Large intestine (tissue), 1 donor: Measurements from ENCODE around the gene ACLY. TPM values are rescaled to one million over a fixed set of nuclear protein-coding genes. Genes with fewer than 3 reads are reported as not detected.

Experiments
- polyA plus RNA-seq: library from polyadenylated mRNA; unstranded; fragments of 120-200 nt; gene quantifications from one replicate; pipeline ENCODE4 v1.2.1, GENCODE V29; 2013

The ACLY gene
- polyA plus RNA-seq, 1 donor: 99.7 TPM

Other genes with a start within 250 kb of the ACLY start
- 791 TPM for gene EIF1, start 230.1 kb downstream of the ACLY start, polyA plus RNA-seq
- gene GAST, start 206.6 kb downstream of the ACLY start, polyA plus RNA-seq: 0.28 TPM
- 0.39 TPM for gene HAP1, start 184.3 kb downstream of the ACLY start, polyA plus RNA-seq
- 172 TPM for gene JUP, start 132.2 kb downstream of the ACLY start, polyA plus RNA-seq
- 15.4 TPM for gene P3H4, start 107.0 kb downstream of the ACLY start, polyA plus RNA-seq
- gene FKBP10, start 105.9 kb downstream of the ACLY start, polyA plus RNA-seq: 43.2 TPM
- 36.7 TPM for gene NT5C3B, start 82.7 kb downstream of the ACLY start, polyA plus RNA-seq
- 0.06 TPM for gene KLHL10, start 81.1 kb downstream of the ACLY start, polyA plus RNA-seq
- gene KLHL11, start 53.5 kb downstream of the ACLY start, polyA plus RNA-seq: 5.6 TPM
- gene ODAD4, start 11.7 kb upstream of the ACLY start, polyA plus RNA-seq: 0.87 TPM
- 47.6 TPM for gene CNP, start 47.8 kb upstream of the ACLY start, polyA plus RNA-seq
- gene DNAJC7, start 98.5 kb upstream of the ACLY start, polyA plus RNA-seq: 93.0 TPM
- 42.8 TPM for gene NKIRAS2, start 101.1 kb upstream of the ACLY start, polyA plus RNA-seq
- gene C17orf113, start 131.7 kb upstream of the ACLY start, polyA plus RNA-seq: 2.4 TPM
- 1.4 TPM for gene ZNF385C, start 179.5 kb upstream of the ACLY start, polyA plus RNA-seq
- 11.8 TPM for gene DHX58, start 193.8 kb upstream of the ACLY start, polyA plus RNA-seq
- gene KAT2A, start 202.4 kb upstream of the ACLY start, polyA plus RNA-seq: 49.1 TPM
- gene HSPB9, start 203.9 kb upstream of the ACLY start, polyA plus RNA-seq: 0.40 TPM
- gene RAB5C, start 236.0 kb upstream of the ACLY start, polyA plus RNA-seq: 182 TPM